ENCODE measurements around the gene KRABD2.

Gene KRABD2

DNA sequence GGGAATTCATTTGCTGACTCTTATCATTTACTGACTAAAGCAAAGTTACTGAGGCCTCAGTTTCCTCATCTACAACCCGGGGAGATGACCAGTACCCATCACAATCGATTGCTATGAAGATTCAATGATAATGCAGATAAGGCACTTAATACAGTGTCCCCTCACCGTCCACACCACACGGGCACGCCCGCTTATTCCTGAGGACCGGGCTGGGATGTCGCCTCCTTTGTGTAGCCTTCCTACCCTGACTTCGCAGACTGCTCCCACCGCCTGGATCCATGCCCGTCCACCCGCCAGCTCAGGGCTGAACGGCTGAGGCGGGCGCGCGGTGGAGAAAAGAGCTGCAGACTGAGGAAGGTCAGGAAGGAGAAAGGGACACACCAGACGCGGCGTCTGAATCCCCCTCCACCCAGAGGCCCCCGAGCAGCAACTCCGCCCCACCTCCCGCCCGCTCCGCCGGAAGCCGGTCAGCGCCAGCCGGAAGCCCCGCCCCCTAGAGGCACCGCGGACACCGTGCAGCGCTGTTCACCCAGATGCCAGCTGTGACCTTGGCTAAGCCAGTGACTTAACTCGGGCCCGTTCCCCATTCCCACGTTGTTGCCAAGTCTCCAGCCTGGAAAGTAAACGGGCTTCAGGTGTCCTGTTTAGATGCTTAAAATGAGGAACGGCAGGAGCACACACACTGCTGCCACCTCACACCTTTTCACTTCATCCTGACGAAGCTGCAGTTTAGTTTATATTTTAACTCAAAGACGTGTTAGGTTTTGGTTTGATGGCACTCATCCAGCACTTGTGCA is at the start of gene KRABD2:
TSS of gene KRABD2 (minus strand) at position 434 of the 797 bp plus-strand sequence.
- peak; percentile 74 to 91 for DNase-seq (ENCODE audit: low read depth in 1 of 2, low spot score in 2 of 2)
- Histone ChIP-seq H3K36me3 (peaks cover 51% of the 10 kb centered on the region), H3K27ac (peak within 1 kb of the TSS; percentile 22; the same call in 1 of the 2 replicates), H3K4me1 (replicated peaks) (peaks cover 21% of the 10 kb centered on the region), H3K4me3 (peak within 1 kb of the TSS; percentile 48), H3K27me3 (replicated peaks) (no peaks in the 10 kb centered on the region), H3K9me3 (replicated peaks) (no peaks in the 10 kb centered on the region)

DNA sequence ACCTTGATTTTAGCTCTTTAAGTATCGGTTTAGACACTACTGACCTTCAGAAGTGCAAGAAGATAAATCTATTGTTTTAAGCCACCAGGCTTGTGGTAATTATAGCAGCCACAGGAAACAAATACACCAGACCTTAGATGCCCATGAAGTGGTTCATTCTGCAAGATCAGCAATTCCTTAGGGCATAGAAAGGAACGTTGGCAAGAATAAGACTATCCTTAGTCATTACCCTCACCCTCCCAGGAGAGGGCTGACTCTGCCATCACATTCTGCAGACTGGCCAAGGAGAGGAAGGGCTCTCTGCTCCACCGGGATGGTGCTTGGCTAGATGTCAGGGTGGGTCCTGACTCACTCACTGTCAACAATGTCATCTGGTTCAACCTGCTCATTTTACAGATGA is 45.1 kb upstream of the KRABD2 start:
- no peaks in the 10 kb centered on the region for H3K36me3 ChIP-seq
- no peak for DNase-seq (ENCODE audit: low read depth in 1 of 2, low spot score in 2 of 2)
- peaks cover 8% of the 10 kb centered on the region for H3K4me1 ChIP-seq (replicated peaks)
- H3K4me3 ChIP-seq, result no peak overlapping the region
- no peaks in the 10 kb centered on the region for H3K27me3 ChIP-seq (replicated peaks)
- H3K27ac ChIP-seq, result no peak overlapping the region
- no peaks in the 10 kb centered on the region for H3K9me3 ChIP-seq (replicated peaks)

DNA sequence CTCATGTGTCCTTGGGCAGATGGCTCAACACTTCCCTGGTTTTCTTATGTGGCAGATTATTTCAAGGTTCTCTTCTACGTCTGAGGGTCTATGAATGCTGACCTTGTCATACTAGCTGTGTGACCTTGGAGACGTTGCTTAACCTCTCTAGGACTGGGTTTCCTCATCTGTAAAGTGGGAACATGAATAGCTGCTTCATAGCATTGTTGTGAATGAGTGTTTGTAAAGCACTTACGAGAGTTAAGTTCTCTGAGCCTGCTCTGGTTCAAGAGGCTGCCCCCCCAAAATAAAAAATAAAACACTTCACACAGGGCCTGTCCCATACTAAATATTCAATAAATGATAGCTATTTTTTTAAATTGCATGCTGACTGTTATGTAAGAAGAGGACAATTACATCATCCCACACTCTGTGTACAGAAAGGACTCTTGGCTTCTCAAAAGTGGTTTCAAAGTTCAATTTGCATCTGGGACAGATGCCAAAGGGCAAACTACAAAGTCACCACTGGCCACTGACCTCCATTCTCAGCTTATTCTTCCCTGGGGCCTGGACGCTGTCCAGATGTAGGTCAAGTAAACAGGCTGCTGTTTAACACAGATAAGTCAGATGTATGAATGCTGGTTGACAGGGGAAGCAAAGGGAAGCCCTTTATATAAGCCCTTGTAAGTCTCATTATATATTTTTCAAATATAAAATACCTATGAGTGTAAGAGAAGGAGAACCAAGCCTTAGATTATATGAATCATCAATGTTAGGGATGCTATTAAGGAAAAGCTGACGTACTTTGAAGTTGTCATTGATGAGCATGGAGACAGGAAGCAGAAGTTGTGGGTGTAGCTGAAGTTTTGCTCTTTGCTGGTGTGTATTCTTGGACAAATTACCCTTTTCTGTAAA is 43.8 kb upstream of the KRABD2 start:
- H3K4me3 ChIP-seq, result no peak overlapping the region
- H3K27me3 ChIP-seq (replicated peaks), result no peaks in the 10 kb centered on the region
- peaks cover 8% of the 10 kb centered on the region for H3K4me1 ChIP-seq (replicated peaks)
- no peaks in the 10 kb centered on the region for H3K9me3 ChIP-seq (replicated peaks)
- H3K36me3 ChIP-seq, result no peaks in the 10 kb centered on the region
- no peak overlapping the region for H3K27ac ChIP-seq
- DNase-seq (ENCODE audit: low read depth in 1 of 2, low spot score in 2 of 2), result no peak

DNA sequence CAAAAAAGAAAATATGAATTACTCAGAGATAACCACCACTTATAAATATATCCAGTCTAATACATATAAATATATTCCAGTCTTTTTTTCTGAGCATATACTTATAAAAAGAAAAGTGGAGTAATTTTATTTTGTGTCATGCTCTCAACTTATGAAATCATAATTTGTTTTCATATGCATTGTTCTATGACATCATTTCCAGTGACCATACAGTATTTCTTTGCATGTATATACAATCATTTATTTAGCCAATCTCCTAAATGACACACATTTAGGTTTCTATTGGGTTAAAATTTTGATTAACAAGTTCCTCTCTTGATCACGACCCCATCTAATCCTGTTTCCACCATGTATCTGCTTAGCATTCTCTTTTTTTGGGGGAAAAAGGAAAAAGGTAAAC is 42.8 kb upstream of the KRABD2 start:
- H3K9me3 ChIP-seq (replicated peaks), result no peaks in the 10 kb centered on the region
- DNase-seq (ENCODE audit: low read depth in 1 of 2, low spot score in 2 of 2), result no peak
- no peaks in the 10 kb centered on the region for H3K36me3 ChIP-seq

DNA sequence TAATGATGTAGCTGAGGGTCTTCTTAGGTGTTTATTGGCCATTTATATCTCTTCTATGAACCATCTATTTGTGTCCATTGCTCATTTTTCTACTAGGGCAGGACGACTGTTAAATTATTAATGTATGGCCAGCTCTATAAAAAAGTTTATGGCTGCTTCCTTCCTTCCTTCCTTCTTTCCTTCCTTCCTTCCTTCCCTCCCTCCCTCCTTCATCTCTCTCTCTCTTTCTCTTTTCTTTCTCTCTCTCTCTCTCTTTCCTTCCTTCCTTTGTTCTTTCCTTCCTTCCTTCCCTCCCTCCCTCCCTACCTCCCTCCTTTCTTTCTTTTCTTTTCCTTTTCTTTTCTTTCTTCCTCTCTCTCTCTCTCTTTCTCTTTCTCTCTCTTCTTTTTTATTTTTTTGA is 42.0 kb upstream of the KRABD2 start:
- DNase-seq (ENCODE audit: low read depth in 1 of 2, low spot score in 2 of 2), result no peak
- H3K9me3 ChIP-seq (replicated peaks), result no peaks in the 10 kb centered on the region
- no peak overlapping the region for H3K4me3 ChIP-seq
- H3K27me3 ChIP-seq (replicated peaks), result no peaks in the 10 kb centered on the region
- no peak overlapping the region for H3K27ac ChIP-seq
- H3K4me1 ChIP-seq (replicated peaks), result peaks cover 8% of the 10 kb centered on the region
- no peaks in the 10 kb centered on the region for H3K36me3 ChIP-seq

More for the DNA sequence above, 42.8 kb upstream of the KRABD2 start:
- Histone ChIP-seq H3K4me3 (no peak overlapping the region), H3K27ac (no peak overlapping the region), H3K4me1 (replicated peaks) (peaks cover 8% of the 10 kb centered on the region), H3K27me3 (replicated peaks) (no peaks in the 10 kb centered on the region)

DNA sequence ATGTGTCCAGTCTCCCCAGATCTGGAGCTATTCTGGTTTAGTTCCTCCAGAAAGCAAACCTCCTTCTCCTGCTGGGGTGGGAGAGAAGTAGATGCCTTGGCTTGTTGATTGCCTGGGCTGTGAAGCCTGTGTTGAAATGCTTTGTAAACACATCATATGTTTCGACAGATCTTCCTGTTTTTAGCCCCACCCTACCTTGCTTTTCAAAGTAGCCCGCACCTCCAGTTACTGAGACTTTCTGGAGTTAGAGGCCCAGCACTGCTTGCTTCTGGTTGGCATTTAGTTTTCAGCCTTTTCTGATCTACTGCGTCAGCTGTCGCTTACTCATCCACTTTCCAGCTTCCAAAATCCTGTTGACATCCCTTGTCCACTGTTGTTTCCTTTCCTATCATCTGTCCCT is 41.3 kb upstream of the KRABD2 start:
- DNase-seq (ENCODE audit: low read depth in 1 of 2, low spot score in 2 of 2), result no peak
- no peak overlapping the region for H3K27ac ChIP-seq
- H3K27me3 ChIP-seq (replicated peaks), result no peaks in the 10 kb centered on the region
- H3K4me3 ChIP-seq, result no peak overlapping the region
- no peaks in the 10 kb centered on the region for H3K9me3 ChIP-seq (replicated peaks)
- no peaks in the 10 kb centered on the region for H3K36me3 ChIP-seq
- peaks cover 8% of the 10 kb centered on the region for H3K4me1 ChIP-seq (replicated peaks)

DNA sequence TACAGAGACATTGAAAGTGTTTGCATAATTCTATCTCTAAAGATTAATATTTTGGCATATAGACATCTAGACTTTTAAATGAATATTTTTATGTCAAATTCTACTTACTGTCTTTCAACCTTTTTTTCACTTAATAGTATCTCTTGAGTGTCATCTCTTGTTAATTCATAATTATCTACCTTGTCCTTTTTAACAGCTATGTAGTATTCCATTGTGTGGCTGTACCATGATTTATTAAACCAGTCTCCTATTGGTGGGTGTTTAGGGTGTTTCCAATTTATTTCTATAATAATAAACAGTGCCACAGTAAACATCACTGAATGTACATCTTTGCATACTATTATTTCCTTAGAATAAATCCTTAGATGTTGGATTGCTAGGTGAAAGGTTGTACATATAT is 37.4 kb upstream of the KRABD2 start:
- Histone ChIP-seq H3K27me3 (replicated peaks) (no peaks in the 10 kb centered on the region), H3K27ac (no peak overlapping the region), H3K36me3 (no peaks in the 10 kb centered on the region), H3K4me3 (no peak overlapping the region), H3K4me1 (replicated peaks) (peaks cover 11% of the 10 kb centered on the region), H3K9me3 (replicated peaks) (no peaks in the 10 kb centered on the region; the same call in 1 of the 2 replicates)
- no peak for DNase-seq (ENCODE audit: low read depth in 1 of 2, low spot score in 2 of 2)

DNA sequence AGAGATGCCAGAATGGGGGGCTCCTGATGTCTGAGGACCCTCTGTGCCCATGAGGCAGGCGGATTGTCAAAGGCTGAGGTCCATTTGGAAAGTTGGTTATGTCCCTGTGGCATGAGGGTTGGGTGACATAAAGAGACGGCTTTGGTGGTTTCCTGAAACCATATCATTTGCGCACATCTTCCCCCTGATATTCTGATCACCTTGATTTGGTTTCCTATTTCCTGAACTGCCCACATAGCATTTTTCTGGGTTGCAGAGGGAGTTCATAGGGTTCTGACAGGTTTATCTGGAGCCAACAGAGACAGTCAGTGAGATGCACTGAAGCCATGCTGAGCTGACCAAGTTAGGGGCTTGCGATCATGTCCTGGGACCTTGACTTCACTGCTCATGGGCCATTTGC is 36.8 kb upstream of the KRABD2 start:
- no peak overlapping the region for H3K4me3 ChIP-seq
- H3K27me3 ChIP-seq (replicated peaks), result no peaks in the 10 kb centered on the region
- H3K36me3 ChIP-seq, result no peaks in the 10 kb centered on the region
- no peak overlapping the region for H3K27ac ChIP-seq
- H3K4me1 ChIP-seq (replicated peaks), result peaks cover 11% of the 10 kb centered on the region
- DNase-seq (ENCODE audit: low read depth in 1 of 2, low spot score in 2 of 2), result no peak
- no peaks in the 10 kb centered on the region; the same call in 1 of the 2 replicates for H3K9me3 ChIP-seq (replicated peaks)

DNA sequence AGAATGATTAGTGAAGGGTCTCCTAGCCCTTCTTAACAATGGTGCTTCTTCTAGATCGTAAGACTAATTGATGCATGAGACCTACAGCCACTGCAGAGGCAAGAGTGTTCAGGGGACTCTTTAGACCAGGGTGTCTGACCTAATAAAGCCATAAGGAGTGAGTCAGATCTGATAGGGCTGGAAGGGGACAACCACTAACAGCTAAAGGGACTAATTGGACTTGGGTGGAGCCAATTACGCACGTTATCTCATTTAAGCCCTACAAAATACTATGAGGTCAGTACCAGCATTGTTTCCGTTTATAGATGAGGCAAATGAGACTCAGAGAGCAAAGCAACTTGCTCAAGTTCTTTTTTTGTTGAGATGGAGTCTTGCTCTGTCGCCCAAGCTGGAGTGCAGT is 35.6 kb upstream of the KRABD2 start:
- Histone ChIP-seq H3K27me3 (replicated peaks) (no peaks in the 10 kb centered on the region), H3K27ac (no peak overlapping the region), H3K4me3 (no peak overlapping the region), H3K4me1 (replicated peaks) (peaks cover 4% of the 10 kb centered on the region), H3K36me3 (no peaks in the 10 kb centered on the region), H3K9me3 (replicated peaks) (no peaks in the 10 kb centered on the region; the same call in 1 of the 2 replicates)
- no peak for DNase-seq (ENCODE audit: low read depth in 1 of 2, low spot score in 2 of 2)

DNA sequence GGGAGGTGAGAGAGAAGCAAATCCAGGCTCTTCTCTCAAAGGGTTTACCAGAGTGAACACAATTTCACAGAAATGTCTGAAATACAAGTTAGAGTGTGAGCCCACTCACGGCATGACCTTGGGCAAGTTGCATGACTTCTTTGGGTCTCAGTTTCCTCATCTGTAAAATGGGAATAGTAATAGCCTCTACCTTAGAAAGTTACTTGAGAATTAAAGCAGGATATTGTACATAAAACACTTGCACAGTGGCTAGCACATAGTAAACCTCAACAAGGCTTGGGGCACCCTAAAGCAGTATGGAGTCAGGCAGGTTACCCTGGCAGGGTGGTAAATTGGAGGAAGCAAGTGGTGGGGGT is 34.4 kb upstream of the KRABD2 start:
- H3K4me3 ChIP-seq, result no peak overlapping the region
- DNase-seq (ENCODE audit: low read depth in 1 of 2, low spot score in 2 of 2), result no peak
- H3K27ac ChIP-seq, result no peak overlapping the region
- no peaks in the 10 kb centered on the region; the same call in 1 of the 2 replicates for H3K9me3 ChIP-seq (replicated peaks)
- H3K36me3 ChIP-seq, result no peaks in the 10 kb centered on the region
- H3K4me1 ChIP-seq (replicated peaks), result 0 out of 2 replicates have a peak, but pooled peaks cover 3% of the 10 kb centered on the region
- no peaks in the 10 kb centered on the region for H3K27me3 ChIP-seq (replicated peaks)

DNA sequence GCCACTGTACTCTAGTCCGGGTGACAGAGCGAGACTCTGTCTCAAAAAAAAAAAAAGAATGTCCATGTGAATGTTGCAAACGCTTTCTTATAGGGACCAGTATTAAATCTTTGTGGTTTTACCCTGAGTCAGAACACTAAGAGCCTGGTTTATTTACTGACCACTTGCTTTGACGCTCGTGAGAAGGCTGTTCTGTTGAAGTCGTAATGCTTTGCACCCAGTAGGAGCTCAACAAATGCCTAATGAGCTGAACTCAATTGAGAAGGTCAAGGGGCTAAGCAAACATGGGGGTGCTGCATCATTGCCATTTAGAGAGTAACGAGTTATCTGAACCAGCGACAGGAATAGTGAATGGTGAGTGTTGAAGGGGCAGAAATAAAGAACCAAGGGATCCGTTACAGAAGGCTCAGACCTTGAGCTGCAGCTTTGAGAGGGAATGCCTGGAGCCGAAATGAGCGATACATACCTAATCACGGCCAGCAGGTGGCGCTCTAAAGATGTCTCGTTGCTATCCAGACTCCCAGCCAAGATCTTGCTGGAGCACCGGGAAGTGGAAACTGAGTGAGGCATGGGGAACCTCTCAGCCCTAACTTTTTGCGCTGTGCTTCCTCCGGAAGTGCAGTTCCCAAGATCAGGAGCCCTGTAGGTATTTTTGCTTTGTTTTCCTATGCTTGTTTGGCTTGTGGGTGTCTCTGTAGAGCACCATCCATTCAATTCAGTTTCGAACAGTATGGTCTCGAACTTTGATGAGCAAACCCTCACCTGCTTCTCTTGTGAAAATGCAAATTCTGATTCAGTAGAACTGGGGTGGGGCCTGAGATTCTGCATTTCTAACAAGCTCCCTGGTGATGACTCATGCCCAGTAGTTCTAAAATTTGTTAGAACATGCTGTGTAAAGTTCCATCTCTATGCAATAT is 33.7 kb upstream of the KRABD2 start:
- peak; percentile 58 to 83 for DNase-seq (ENCODE audit: low read depth in 1 of 2, low spot score in 2 of 2)

DNA sequence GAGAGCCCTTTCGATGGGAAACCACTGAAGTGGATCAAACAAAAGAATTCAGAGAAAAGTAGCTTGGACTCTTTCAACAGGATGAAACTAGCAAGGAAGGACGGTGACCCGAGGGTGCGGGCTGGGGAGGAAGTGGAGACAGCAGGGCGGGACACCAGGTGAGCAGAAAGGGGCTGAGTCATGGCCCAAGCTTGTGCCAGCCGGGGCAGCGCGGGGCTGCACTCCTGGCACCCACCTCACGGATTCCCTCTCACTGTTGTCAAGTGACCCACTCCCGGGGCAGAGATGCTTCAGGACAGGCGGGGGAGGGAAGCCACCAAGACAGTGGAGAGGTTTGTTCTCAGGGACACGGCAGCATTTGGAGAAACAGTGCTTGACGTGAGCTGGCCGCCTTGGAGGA is 31.9 kb upstream of the KRABD2 start:
- DNase-seq (ENCODE audit: low read depth in 1 of 2, low spot score in 2 of 2), result no peak
- Histone ChIP-seq H3K27ac (no peak overlapping the region), H3K27me3 (replicated peaks) (no peaks in the 10 kb centered on the region), H3K9me3 (replicated peaks) (no peaks in the 10 kb centered on the region; the same call in 1 of the 2 replicates), H3K4me1 (replicated peaks) (0 out of 2 replicates have a peak, but pooled peaks cover 3% of the 10 kb centered on the region), H3K36me3 (no peaks in the 10 kb centered on the region), H3K4me3 (no peak overlapping the region)

More for the DNA sequence above, 33.7 kb upstream of the KRABD2 start:
- Histone ChIP-seq H3K27ac (no peak overlapping the region), H3K27me3 (replicated peaks) (no peaks in the 10 kb centered on the region), H3K36me3 (no peaks in the 10 kb centered on the region), H3K4me3 (no peak overlapping the region), H3K9me3 (replicated peaks) (no peaks in the 10 kb centered on the region; the same call in 1 of the 2 replicates), H3K4me1 (replicated peaks) (0 out of 2 replicates have a peak, but pooled peaks cover 3% of the 10 kb centered on the region)

DNA sequence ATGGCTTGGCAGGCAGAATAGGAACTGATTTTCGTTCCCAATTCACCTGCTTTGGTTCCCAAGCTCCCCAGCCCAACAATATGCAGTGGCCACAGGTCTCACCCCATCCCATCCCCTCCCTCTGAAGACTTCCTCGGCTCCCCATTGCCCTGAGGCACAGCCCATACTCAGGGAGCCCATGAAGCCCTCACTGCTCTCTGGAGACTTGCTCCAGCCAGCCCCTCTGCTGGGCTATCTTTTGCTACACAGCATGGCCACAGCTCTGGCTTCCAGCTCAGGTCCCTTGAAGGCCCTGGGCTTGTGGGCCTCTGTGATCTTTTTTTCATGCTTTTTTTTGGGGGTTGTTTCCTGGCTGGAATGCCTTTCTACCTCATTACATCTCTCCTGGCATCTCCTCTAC is 29.7 kb upstream of the KRABD2 start:
- H3K4me3 ChIP-seq, result no peak overlapping the region
- H3K27me3 ChIP-seq (replicated peaks), result no peaks in the 10 kb centered on the region
- DNase-seq (ENCODE audit: low read depth in 1 of 2, low spot score in 2 of 2), result no peak
- 0 out of 2 replicates have a peak, but pooled peaks cover 3% of the 10 kb centered on the region for H3K4me1 ChIP-seq (replicated peaks)
- no peak overlapping the region for H3K27ac ChIP-seq
- H3K9me3 ChIP-seq (replicated peaks), result no peaks in the 10 kb centered on the region; the same call in 1 of the 2 replicates
- H3K36me3 ChIP-seq, result no peaks in the 10 kb centered on the region
